K562 (cell line): ENCODE results near the gene CHRNA9. TPM values are rescaled to one million over a fixed set of nuclear protein-coding genes. Genes with fewer than 3 reads are reported as not detected.

Experiments
- ATAC-seq: fragments of 200-7000 bp; cut with Tn5 transposase; 3 replicates; pipeline ENCODE4 v1.9.1; 2020; ENCODE audit warnings: moderate library complexity
- BruUV-seq: library from RNA; stranded (reverse); fragments of 400-500 nt; replicated peaks from 2 replicates; lab custom pipeline; 2021; lab: Mats Ljungman, UMichigan
- CTCF ChIA-PET: fragments of 300-600 bp; formaldehyde crosslinking; extraction: SDS; loops from one replicate; lab custom pipeline; 2021; ENCODE audit warnings: low intra/inter-chr PET ratio; lab: Yijun Ruan, JAX
- POLR2A ChIA-PET: fragments of 300-600, 350-650 bp; sonication (Branson Sonifier 250); formaldehyde crosslinking; extraction: SDS; loops from one replicate; lab custom pipeline; 2021; ENCODE audit warnings: antibody characterized with exemption, inconsistent platforms; lab: Yijun Ruan, JAX
- DNase-seq, 4 experiments: peaks; one replicate each; pipeline versions ENCODE4 v3.0.0 to v3.0.0-alpha.2; 2011 to 2018; ENCODE audit warnings: low spot score in 3 of 4, mixed read lengths in 3 of 4; ENCODE audit errors: extremely low read depth in 1 of 4
- FAIRE-seq: peaks from 2 replicates; lab custom pipeline; 2011; peaks lifted over from hg19 to GRCh38; lab: Jason Lieb, UNC
- H2AFZ ChIP-seq: 2 replicates; pipeline ENCODE4 v1.6.0; 2011; ENCODE audit warnings: low read depth, low read length, control low read depth, inconsistent platforms
- H3K27ac ChIP-seq: fragments of 200-600 bp; 3 replicates; pipeline ENCODE4 v1.8.0; 2011; ENCODE audit warnings: low read depth, mild to moderate bottlenecking, control low read depth, inconsistent platforms, low read length, moderate library complexity, mixed read lengths; ENCODE audit errors: extremely low read depth
- H3K27me3 ChIP-seq, 2 experiments: fragments of 300-600 bp in 1 of 2; 2 replicates in 1 of 2; 3 replicates in 1 of 2; pipeline versions ENCODE4 v1.6.0 to v1.8.0; 2011; ENCODE audit warnings: inconsistent platforms in 2 of 2, low read length in 2 of 2, mild to moderate bottlenecking in 1 of 2, mixed read lengths in 1 of 2, moderate library complexity in 1 of 2; ENCODE audit not compliant: control insufficient read depth in 2 of 2, insufficient read depth in 2 of 2
- H3K36me3 ChIP-seq: fragments of 300-600 bp; 3 replicates; pipeline ENCODE4 v1.8.0; 2011; ENCODE audit warnings: mild to moderate bottlenecking, low read length, inconsistent platforms; ENCODE audit not compliant: control insufficient read depth, insufficient read depth
- H3K4me1 ChIP-seq, 2 experiments: fragments of 200-600 bp in 1 of 2; replicated peaks in 1 of 2; 2 replicates in 1 of 2; 3 replicates in 1 of 2; pipeline versions ENCODE4 v1.5.1 to v1.8.0; 2011; ENCODE audit warnings: inconsistent platforms in 2 of 2, low read length in 2 of 2, mild to moderate bottlenecking in 1 of 2, mixed read lengths in 1 of 2, moderate library complexity in 1 of 2; ENCODE audit not compliant: control insufficient read depth in 2 of 2, insufficient read depth in 2 of 2
- H3K4me2 ChIP-seq: 2 replicates; pipeline ENCODE4 v1.6.1; 2011; ENCODE audit warnings: low read length, control low read depth, inconsistent platforms, mixed read lengths; ENCODE audit not compliant: insufficient read depth
- H3K4me3 ChIP-seq: fragments of 200-600 bp; sonication (generic), shearing (Covaris generic); 2 replicates; pipeline ENCODE4 v1.5.1; 2016; ENCODE audit warnings: control low read depth, inconsistent platforms
- H3K79me2 ChIP-seq: fragments of 200-600 bp; 3 replicates; pipeline ENCODE4 v1.8.0; 2011; ENCODE audit warnings: low read length, inconsistent platforms; ENCODE audit not compliant: control insufficient read depth, insufficient read depth
- H3K9ac ChIP-seq, 2 experiments: 2 replicates each; pipeline versions ENCODE4 v1.6.0 to v1.6.1; 2011; ENCODE audit warnings: low read depth in 2 of 2, low read length in 2 of 2, control low read depth in 1 of 2, inconsistent platforms in 1 of 2, mild to moderate bottlenecking in 1 of 2, mixed read lengths in 1 of 2; ENCODE audit not compliant: insufficient read depth in 1 of 2
- H3K9me1 ChIP-seq: one replicate; pipeline ENCODE4 v1.6.0; 2011; ENCODE audit warnings: inconsistent platforms, mild to moderate bottlenecking, low read length, moderate library complexity; ENCODE audit not compliant: control insufficient read depth, insufficient read depth
- H3K9me3 ChIP-seq: replicated peaks from 2 replicates; pipeline ENCODE4 v1.5.1; 2011; ENCODE audit warnings: low read depth, low read length, inconsistent platforms; ENCODE audit not compliant: control insufficient read depth, insufficient read depth
- H4K20me1 ChIP-seq: replicated peaks from 2 replicates; pipeline ENCODE4 v1.6.1; 2011; ENCODE audit warnings: low read length, inconsistent platforms, mixed read lengths; ENCODE audit not compliant: control insufficient read depth, insufficient read depth
- BMI1 ChIP-seq: fragments of 150-350 bp; IDR thresholded peaks from 2 replicates; pipeline ENCODE4 v1.6.1; 2014; ENCODE audit warnings: low read length
- PTTG1 ChIP-seq: fragments of 450-650 bp; IDR thresholded peaks from 2 replicates; pipeline ENCODE4 v1.6.1; 2016; ENCODE audit warnings: low read depth, mild to moderate bottlenecking, missing genetic modification characterization, missing compliant biosample characterization
- SIX5 ChIP-seq, 2 experiments: IDR thresholded peaks; 2 replicates each; pipeline ENCODE4 v1.6.1; 2011; ENCODE audit warnings: low read length in 2 of 2, borderline replicate concordance in 1 of 2, low read depth in 1 of 2, mild to moderate bottlenecking in 1 of 2, moderate library complexity in 1 of 2; ENCODE audit not compliant: insufficient read depth in 1 of 2
- ZFP1 ChIP-seq: fragments of 450-650 bp; formaldehyde crosslinking; IDR thresholded peaks from 2 replicates; pipeline ENCODE4 v1.4.0; 2020; ENCODE audit warnings: mild to moderate bottlenecking, mixed read lengths
- WGBS: fragments of 100-300 bp; shearing (Covaris generic); methylation state at CpG from one replicate; pipeline ENCODE4 v1.1.6; 2016; ENCODE audit warnings: low coverage, mixed read lengths; ENCODE audit not compliant: insufficient coverage; ENCODE audit errors: missing lambda C conversion rate; 5-methylcytosine and 5-hydroxymethylcytosine counted together
- in situ Hi-C: fragments of 300-500 bp; cut with MboI; formaldehyde crosslinking; loops from 4 replicates; pipeline ENCODE4 v1.15.0; 2018; ENCODE audit warnings: inconsistent platforms, mixed read lengths
- intact Hi-C: fragments of 100-400 bp; cut with micrococcal nuclease; formaldehyde crosslinking; loops from 2 replicates; pipeline ENCODE4 v1.14.2; 2022
- polyA plus RNA-seq, 8 experiments: library from polyadenylated mRNA; depleted of rRNA in 4 of 8; stranded (reverse) in 5 of 8; unstranded in 3 of 8; fragments of >200 nt; fragmentation: Nextera tagmentation in 2 of 8; fragmentation: Illumina TruSeq in 1 of 8; extraction: Ambion mirVana in 2 of 8; extraction: Trizol in 1 of 8; gene quantifications; 2 replicates each; pipeline versions ENCODE4 v1.2.1 to v1.2.3, GENCODE V29; 2011 to 2014; ENCODE audit warnings: inconsistent platforms in 1 of 8, missing spikeins in 1 of 8
- total RNA-seq, 7 experiments: library from RNA; depleted of rRNA in 6 of 7; stranded (reverse); fragments of >200 nt in 6 of 7; fragmentation: Illumina TruSeq in 2 of 7; extraction: Trizol in 2 of 7; gene quantifications; 2 replicates each; pipeline versions ENCODE4 v1.2.1 to v1.2.3, GENCODE V29; 2011 to 2021; ENCODE audit warnings: low replicate concordance in 1 of 7

The CHRNA9 gene
- total and polyA plus RNA-seq, 9 of the 15 experiments (the other 6 are each of a cell fraction or from before 2014, with no cell fraction given) = not detected

DNA sequence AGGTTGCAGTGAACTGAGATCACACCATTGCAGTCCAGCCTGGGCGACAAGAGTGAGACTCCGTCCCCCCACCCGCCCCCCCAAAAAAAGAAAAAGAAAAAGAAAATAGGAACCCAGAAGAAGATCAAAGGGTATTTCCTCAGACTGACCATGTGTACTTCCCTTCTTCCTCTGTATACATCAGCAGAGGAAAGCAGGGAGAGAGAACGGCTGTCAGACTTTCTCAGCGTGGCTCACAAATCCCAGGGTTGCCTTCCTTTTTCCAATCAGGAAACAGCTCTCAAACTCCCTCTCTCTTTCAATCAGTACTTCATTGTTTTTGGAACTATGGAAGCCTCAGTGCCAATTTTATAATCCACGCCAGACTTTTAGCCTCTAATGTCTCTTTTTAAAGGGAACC, 59.1 kb downstream of the CHRNA9 start:
- CTCF ChIA-PET = no interaction called here

DNA sequence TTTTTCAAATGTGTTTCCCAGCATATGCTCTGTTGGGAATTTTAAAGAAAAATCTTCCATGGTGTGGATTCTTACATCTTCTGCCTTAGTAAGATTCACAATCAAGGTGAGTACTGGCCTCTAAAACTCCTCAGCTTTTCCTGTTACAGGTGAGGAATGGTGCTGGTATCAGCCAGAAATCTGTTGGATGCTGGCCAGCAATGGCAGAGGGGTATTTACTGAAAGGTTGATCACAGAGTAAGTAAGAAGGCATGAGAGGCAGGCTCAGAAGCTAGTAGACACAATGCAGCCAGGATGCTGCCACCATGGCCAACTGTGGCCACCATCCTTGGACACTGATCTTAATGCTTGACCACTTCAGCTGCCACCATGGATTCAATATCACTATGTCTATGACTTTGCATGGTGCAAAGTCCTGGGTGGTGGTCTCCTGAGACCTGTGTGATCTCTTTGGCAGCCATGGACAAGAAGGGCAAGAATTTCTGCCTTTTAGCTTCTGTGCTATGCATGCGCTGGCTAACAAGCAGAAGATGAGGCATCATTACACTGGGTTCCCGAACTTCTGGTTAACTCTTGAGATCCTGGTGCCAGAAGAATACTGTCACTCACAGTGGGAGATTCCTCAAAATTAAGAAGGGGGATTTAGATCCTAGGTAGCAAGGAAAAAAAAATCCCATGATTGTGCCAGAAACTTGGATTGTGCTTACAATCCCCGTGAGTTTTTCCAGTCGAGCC, 60.2 kb downstream of the CHRNA9 start:
- Histone ChIP-seq H3K27me3 (peaks cover 35 to 39% of the 10 kb centered on the region in 2 experiments; a peak in 3 of 5 replicates), H3K79me2 (no peaks in the 10 kb centered on the region), H3K4me1 (no peaks in the 10 kb centered on the region), H3K9ac (no peak overlapping the region), H3K27ac (no peak overlapping the region), H3K36me3 (no peaks in the 10 kb centered on the region), H3K4me2 (no peak overlapping the region), H2AFZ (no peak overlapping the region), H4K20me1 (no peaks in the 10 kb centered on the region; the same call in 1 of the 2 replicates), H3K9me1 (no peaks in the 10 kb centered on the region), H3K4me3 (no peak overlapping the region), H3K9me3 (no peaks in the 10 kb centered on the region)
- POLR2A ChIA-PET = no interaction called here
- FAIRE-seq = no peak
- TF ChIP-seq PTTG1 (tag) = no peak
- no peak for TF ChIP-seq BMI1
- no peak for TF ChIP-seq ZFP1 (CRISPR knock-in tag)
- 2% methylated on average over 4 of the region's 4 CpGs for WGBS
- DNase-seq = no peak
- in situ Hi-C loops = no loop called here
- no peak for ATAC-seq
- BruUV-seq = no TSS peak
- CTCF ChIA-PET = no interaction called here
- intact Hi-C loops = no loop called here

More for the DNA sequence above, 59.1 kb downstream of the CHRNA9 start:
- POLR2A ChIA-PET = interaction anchor here (0.5 to 1.5 kb wide), 3 partner anchors 11 to 255 kb away, joined by 3 read pairs; no protein-coding TSS in a partner anchor
- Histone ChIP-seq H3K27ac (no peak overlapping the region), H2AFZ (no peak overlapping the region), H3K4me2 (no peak overlapping the region), H3K4me3 (no peak overlapping the region), H3K79me2 (no peaks in the 10 kb centered on the region), H3K9me1 (no peaks in the 10 kb centered on the region), H3K36me3 (no peaks in the 10 kb centered on the region), H3K9me3 (no peaks in the 10 kb centered on the region), H4K20me1 (no peaks in the 10 kb centered on the region), H3K27me3 (peaks cover 32 to 35% of the 10 kb centered on the region in 2 experiments; a peak in 4 of 5 replicates), H3K4me1 (no peaks in the 10 kb centered on the region), H3K9ac (no peak overlapping the region)
- TF ChIP-seq SIX5 (IDR thresholded peaks at IDR 0.05; ENCODE audit: borderline replicate concordance in 1 of 2, insufficient read depth in 1 of 2, low read depth in 1 of 2, low read length in 2 of 2) = no peak
- no TSS peak for BruUV-seq
- 0% methylated on average over 3 of the region's 6 CpGs for WGBS
- FAIRE-seq (no peak), DNase-seq (no peak), ATAC-seq (no peak)
- in situ Hi-C loops (no loop called here), intact Hi-C loops (no loop called here)
